Lower leg skin (tissue), 3 donors: ENCODE results near the gene SHPK.

ENCODE experiments used
- CTCF ChIP-seq, 3 donors: fragments of 450-650 bp; IDR thresholded peaks; one replicate each; pipeline ENCODE4 v1.5.1; 2016; ENCODE audit warnings: antibody characterized with exemption in 3 of 3, mild to moderate bottlenecking in 3 of 3, moderate library complexity in 2 of 3
- POLR2A ChIP-seq, 2 donors: fragments of 450-650 bp; IDR thresholded peaks; one replicate each; pipeline ENCODE4 v1.6.1; 2016 to 2017; ENCODE audit warnings: antibody characterized with exemption in 2 of 2, mild to moderate bottlenecking in 1 of 2, moderate library complexity in 1 of 2

GRCh38 chr17:3655766-3656165 lies 19.7 kb upstream of the SHPK start:
- TF ChIP-seq CTCF (IDR thresholded peaks at IDR 0.05): no peak
- no peak for TF ChIP-seq POLR2A (IDR thresholded peaks at IDR 0.05)
